HS-27A (cell line): Measurements from ENCODE around the gene SUCLG2.

Source experiments
- DNase-seq: peaks from one replicate; pipeline ENCODE4 v3.0.0-alpha.2; 2012; ENCODE audit warnings: low read depth, missing footprints

The SUCLG2 gene

GRCh38 chr3:67458408-67458807, 196.0 kb downstream of the SUCLG2 start:
- DNase-seq, result no peak

GRCh38 chr3:67453628-67454027, 200.8 kb downstream of the SUCLG2 start:
- DNase-seq, result no peak

GRCh38 chr3:67450153-67450552, 204.3 kb downstream of the SUCLG2 start:
- no peak for DNase-seq

- DNase-seq, result no peak
These were observed 207.0 kb downstream of the SUCLG2 start for GRCh38 chr3:67447393-67447792.

- no peak for DNase-seq
These were observed 216.6 kb downstream of the SUCLG2 start for GRCh38 chr3:67437789-67438188.

GRCh38 chr3:67437090-67437489, 217.3 kb downstream of the SUCLG2 start:
- no peak for DNase-seq

- no peak for DNase-seq
These were observed 221.3 kb downstream of the SUCLG2 start for GRCh38 chr3:67433109-67433508.

GRCh38 chr3:67431887-67432286, 222.5 kb downstream of the SUCLG2 start:
- DNase-seq, result no peak

GRCh38 chr3:67423722-67424121, 230.7 kb downstream of the SUCLG2 start:
- no peak for DNase-seq

- DNase-seq, result no peak
These were observed 232.5 kb downstream of the SUCLG2 start for GRCh38 chr3:67421912-67422311.

GRCh38 chr3:67419779-67420178, 234.6 kb downstream of the SUCLG2 start:
- no peak for DNase-seq

GRCh38 chr3:67419218-67419529, 235.2 kb downstream of the SUCLG2 start:
- DNase-seq, result no peak

GRCh38 chr3:67418426-67419217, 235.8 kb downstream of the SUCLG2 start:
- DNase-seq, result no peak

GRCh38 chr3:67416703-67417102, 237.7 kb downstream of the SUCLG2 start:
- no peak for DNase-seq

- no peak for DNase-seq
These were observed 238.9 kb downstream of the SUCLG2 start for GRCh38 chr3:67415511-67415910.

- no peak for DNase-seq
These were observed 239.7 kb downstream of the SUCLG2 start for GRCh38 chr3:67414740-67415139.

- no peak for DNase-seq
These were observed 249.2 kb downstream of the SUCLG2 start for GRCh38 chr3:67405193-67405592.

- no peak for DNase-seq
These were observed 251.5 kb downstream of the SUCLG2 start for GRCh38 chr3:67402873-67403272.

- DNase-seq, result no peak
These were observed 252.5 kb downstream of the SUCLG2 start for GRCh38 chr3:67401921-67402320.

- no peak for DNase-seq
These were observed 253.9 kb downstream of the SUCLG2 start for GRCh38 chr3:67400476-67400875.

GRCh38 chr3:67389176-67389575, 265.2 kb downstream of the SUCLG2 start:
- no peak for DNase-seq

- DNase-seq, result no peak
These were observed 265.7 kb downstream of the SUCLG2 start for GRCh38 chr3:67388738-67389137.

GRCh38 chr3:67386451-67386850, 268.0 kb downstream of the SUCLG2 start:
- no peak for DNase-seq

GRCh38 chr3:67384760-67385397, 269.5 kb downstream of the SUCLG2 start:
- DNase-seq, result peak; percentile 15
